ENCODE results near the gene GRP.

- TF ChIP-seq CTCF (IDR thresholded peaks at IDR 0.05) = no peak
- no peak for TF ChIP-seq POLR2A (IDR thresholded peaks at IDR 0.05)
Observed at GRCh38 chr18:59182673-59183072, 37.3 kb upstream of the GRP start.
